D721Med (cell line): ENCODE measurements around the gene HSPB2.
"Not testable (repeated sequence)": the region's sequence is repeated elsewhere in the genome, so short reads cannot be mapped to it uniquely, and the experiment has no call there.

Experiments used
- DNase-seq: peaks from one replicate; pipeline ENCODE4 v3.0.0; 2011; ENCODE audit warnings: low spot score; ENCODE audit not compliant: insufficient read length
- FAIRE-seq: peaks from 2 replicates; lab custom pipeline; 2011; peaks lifted over from hg19 to GRCh38; lab: Jason Lieb, UNC
- CTCF ChIP-seq: IDR thresholded peaks from 2 replicates; pipeline ENCODE4 v1.5.1; 2012; ENCODE audit warnings: mild to moderate bottlenecking, control low read depth; ENCODE audit not compliant: insufficient read depth; ENCODE audit errors: missing control alignments

The HSPB2 gene

GRCh38 chr11:111878849-111879636, 33.5 kb upstream of the HSPB2 start, which contains the start of the genes CFAP68 and FDXACB1:
CFAP68 (plus strand) TSS chr11:111879541; CDS start chr11:111879561, 20 bp downstream.
FDXACB1 (minus strand) TSS chr11:111879165; CDS start chr11:111879132, 33 bp downstream.
- peak; percentile 75 for TF ChIP-seq CTCF
- peak; percentile 56 for DNase-seq
- FAIRE-seq = no peak

GRCh38 chr11:111879637-111879960, 32.9 kb upstream of the HSPB2 start:
- FAIRE-seq = no peak
- no peak for TF ChIP-seq CTCF

GRCh38 chr11:111882202-111882601, 30.3 kb upstream of the HSPB2 start:
- no peak for DNase-seq
- TF ChIP-seq CTCF = no peak
- FAIRE-seq = no peak

More at GRCh38 chr11:111879637-111879960, 32.9 kb upstream of the HSPB2 start:
- DNase-seq = no peak

GRCh38 chr11:111885053-111885452, 27.5 kb upstream of the HSPB2 start:
- DNase-seq, FAIRE-seq: not testable (repeated sequence)

GRCh38 chr11:111886032-111886431, 26.5 kb upstream of the HSPB2 start:
- DNase-seq = no peak
- FAIRE-seq = no peak
- no peak for TF ChIP-seq CTCF

GRCh38 chr11:111886844-111887243, 25.7 kb upstream of the HSPB2 start:
- DNase-seq = no peak
- no peak for TF ChIP-seq CTCF
- no peak for FAIRE-seq

GRCh38 chr11:111905411-111905810, 7.1 kb upstream of the HSPB2 start:
- TF ChIP-seq CTCF = no peak
- no peak for FAIRE-seq
- DNase-seq = no peak
